HG03066 (cell line): ENCODE measurements around the gene CEMIP2.
A peak's percentile ranks its signal among the peaks of the same experiment; 100 is the strongest.
"Not testable (repeated sequence)": the region's sequence is repeated elsewhere in the genome, so short reads cannot be mapped to it uniquely, and the experiment has no call there.

Experiments used
- ATAC-seq: cut with Tn5 transposase; IDR thresholded peaks from one replicate; pipeline ENCODE4 v1.9.1; 2021; ENCODE audit warnings: low read depth; ENCODE audit not compliant: unreplicated experiment

The CEMIP2 gene

DNA sequence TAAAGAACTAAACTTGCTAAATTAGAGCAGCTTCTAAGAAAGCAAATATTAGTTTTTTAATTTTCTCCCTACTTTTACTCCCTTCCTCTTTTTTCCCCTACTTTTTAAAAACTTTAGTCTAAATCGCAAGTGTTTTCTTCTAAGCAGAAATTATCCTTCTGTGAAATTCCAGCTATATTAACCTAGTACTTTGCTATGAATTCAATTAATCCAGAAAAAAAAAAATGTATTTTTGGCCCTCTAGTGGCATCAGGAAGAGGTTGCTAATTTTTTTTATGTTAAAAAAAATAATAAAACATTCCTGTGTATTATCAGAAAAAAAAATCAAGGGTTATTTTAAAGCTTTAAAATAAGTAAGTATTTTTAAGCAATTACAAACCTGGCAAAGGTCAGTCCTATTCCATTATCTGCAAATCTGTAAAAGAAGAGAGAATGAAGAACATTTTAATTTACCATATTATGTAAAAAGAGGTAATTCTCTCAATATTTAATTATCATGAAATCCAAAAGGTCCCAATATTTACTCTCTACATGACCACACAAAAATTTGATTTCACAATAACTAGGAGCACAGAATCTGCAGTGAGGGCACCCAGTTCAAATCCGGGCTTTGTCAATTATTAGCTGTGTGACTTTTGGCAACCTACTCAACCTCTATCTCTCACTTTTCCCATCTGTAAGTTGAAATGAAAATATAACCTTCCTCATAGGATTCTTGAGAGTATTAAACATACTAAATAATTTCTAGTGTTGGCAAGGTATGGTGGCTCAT, 52.0 kb downstream of the CEMIP2 start:
- no peak for ATAC-seq

DNA sequence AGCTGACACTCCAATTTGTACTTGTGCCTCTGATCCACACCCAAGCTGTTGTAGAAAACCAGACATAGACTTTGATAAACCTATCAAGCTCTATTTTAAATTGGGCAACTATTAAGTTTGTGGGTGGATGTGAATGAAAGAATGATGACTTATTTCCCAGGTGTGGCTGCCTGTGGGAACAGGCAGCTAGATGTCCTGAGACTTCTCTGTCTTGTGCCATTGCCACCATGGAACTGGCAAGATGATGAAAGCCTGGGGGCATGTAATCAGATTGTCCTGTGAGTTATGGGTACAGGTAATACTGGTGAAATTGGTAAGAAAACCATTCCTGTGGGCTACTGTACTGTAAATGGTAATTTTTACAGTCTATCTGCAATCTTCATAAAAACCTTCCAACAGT, 57.5 kb downstream of the CEMIP2 start:
- ATAC-seq = no peak

DNA sequence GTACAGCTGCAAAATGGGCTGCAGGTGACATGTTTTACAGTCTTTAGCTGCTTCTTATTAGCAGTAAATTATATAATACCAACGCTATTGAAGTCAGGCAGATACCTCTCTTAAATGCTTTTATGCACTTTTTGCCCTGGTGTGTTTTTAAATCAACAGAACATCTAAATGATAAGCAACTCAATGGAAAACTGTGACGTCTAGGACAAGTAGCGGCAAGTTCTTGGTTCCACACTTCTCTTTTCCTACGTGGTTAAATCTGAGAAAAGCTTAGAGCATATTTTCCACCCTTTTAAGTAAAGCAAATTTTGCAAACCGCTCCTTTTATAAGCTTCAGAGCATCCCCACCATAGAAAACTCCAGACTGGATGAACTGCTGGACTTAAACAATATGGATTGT, 58.1 kb downstream of the CEMIP2 start:
- ATAC-seq = no peak

DNA sequence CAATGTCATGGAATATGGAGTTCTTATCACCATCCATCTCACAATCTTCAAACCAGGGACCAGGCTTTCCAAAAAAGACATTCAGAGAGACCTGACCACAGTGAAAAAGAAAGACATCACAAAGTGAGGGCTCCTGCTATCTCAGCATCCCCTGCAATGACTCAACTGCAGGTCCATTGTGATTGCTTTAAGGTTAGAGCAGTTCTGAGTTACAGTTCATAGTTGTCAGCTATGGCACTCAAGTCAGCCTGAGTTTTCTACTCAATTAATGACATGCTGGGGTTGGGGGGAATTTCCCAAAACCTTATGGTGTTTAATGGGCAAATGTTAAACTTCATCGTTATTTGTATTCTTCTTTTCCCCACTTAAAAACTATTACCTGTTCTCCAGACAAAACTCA, 58.9 kb downstream of the CEMIP2 start:
- no peak for ATAC-seq

DNA sequence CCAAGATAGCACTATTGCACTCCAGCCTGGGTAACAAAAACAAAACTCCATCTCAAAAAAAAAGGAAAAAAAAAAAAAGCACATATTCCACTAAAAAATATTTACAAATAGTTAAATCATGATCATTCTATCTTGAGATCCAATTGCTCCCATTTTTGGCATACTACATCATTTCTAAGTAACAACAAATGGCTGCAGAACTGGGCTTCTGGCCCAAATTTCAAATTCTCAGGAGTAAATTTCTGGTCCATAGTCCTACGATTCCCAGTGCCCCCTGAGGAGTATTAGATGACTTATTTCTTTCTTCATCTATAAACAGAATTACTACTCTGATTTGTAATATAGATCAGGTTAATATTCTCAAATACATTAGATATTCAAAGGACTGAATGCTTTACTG, 62.1 kb downstream of the CEMIP2 start:
- no peak for ATAC-seq

DNA sequence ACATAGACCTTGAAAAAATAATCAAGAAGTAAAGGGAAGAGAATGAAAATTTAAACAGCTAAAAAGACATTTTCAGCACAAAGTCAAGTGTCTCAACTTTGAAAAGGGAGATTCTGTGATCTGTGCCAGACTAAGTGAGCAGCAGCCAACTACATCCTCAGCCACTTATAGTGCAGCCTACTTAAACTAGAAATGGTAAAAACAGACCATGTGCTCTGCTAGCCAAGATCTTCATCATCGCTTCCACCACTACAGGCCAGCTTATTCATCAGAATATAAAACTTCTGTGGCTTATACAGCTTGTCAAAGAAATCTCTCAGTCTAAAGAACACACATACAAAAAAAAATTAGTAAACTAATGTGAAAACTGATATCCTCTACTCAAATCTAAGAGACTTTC, 63.5 kb downstream of the CEMIP2 start:
- ATAC-seq = no peak

DNA sequence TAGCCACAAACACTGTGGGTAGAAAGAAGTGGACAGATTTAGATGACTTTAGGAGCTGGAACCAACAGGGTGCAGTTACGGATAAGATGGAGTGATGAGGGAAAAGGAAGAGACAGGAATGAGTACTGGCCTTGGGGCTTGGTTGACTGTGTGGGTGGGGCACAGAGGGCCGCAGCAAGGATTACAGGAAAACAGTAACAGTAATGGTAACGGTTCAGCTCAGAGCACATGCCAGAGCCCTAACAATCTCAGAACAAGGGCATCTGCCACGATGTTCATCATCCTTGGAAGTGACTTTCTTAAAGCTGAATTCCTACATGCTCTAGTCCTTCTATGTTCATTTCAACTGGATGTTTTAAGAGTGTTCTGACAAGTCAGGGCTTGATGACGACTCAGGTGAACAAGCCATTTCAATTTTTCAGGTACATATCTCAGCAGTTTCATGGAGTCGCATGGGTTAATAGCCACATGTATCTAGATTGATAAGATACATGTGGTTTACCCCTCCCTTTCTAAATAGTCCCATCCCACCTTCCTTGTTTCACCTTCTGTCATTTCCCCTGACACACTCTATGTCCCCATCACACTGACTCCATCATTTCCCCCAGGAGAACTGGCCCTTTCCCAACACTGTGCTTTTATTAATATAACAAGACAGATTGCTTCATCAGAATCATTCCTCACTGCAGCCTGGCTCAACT, 65.0 kb downstream of the CEMIP2 start:
- no peak for ATAC-seq

DNA sequence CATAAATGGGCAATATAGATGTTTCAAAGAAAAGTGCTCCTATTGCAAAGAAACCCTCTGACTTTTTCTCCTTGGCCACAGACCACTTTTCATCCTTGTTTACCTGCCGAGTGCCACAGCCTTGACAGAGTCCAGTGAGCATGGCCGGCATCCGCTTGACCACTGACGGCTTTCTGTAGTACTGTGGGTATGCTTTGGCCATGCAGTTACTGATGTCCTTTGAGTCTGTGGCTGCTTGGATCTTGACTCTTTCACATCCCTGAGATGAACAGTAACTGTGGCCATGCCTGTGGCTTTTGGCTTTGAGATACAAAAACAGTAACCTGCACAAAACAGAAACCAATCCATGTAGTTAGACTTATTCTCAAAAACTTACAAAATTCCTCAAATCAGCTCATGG, 70.4 kb downstream of the CEMIP2 start:
- no peak for ATAC-seq

DNA sequence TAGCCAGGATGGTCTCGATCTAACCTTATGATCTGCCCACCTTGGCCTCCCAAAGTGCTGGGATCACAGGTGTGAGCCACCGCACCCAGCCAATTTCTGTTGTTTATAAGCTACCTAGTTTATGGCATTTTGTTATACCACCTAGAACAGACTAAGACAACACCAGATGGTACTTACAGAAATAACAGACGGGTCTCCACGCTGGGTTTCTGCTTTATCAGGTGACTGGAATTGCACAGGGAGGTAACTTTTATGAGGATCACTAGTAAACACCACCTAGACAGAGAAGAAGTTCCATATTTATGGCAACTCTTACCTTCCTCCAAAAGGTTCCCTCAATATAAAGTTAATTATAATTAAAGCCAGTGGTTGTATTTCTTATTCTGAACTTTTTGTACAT, 74.0 kb downstream of the CEMIP2 start:
- no peak for ATAC-seq

DNA sequence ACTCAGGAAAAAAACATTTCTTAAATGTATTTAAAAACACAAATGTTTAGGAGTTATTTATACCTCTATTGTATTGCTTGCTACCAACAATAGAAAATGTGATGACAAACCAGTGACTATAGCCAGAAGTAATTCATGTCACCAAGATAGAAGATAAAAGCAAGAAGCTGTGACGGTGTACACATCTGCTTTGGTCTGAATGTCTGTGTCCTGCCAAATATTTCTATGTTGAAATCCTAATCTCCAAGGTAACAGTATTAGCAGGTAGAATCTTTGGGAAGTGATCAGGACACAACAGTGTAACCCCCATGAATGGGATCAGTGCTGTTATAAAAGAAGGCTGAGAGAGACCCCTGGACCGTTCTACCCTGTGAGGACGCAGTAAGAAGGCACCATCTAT, 74.7 kb downstream of the CEMIP2 start:
- no peak for ATAC-seq

DNA sequence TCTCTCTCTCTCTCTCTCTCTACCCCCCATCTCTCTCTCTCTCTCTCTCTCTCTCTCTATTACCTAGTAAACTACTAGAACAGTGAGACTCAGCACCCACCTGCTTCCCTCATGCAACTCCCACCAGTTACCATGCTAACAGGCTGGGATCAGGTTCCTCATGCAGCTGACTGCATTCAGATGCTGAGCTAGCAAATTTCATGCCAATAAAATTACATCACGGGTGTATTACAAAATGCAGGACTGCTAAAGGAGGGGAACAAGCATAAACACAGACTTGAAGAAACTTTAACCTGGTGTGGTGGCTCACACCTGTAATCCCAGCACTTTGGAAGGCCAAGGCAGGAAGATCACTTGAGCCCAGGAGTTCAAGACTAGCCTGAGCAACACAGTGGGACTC, 76.0 kb downstream of the CEMIP2 start:
- ATAC-seq = no peak

DNA sequence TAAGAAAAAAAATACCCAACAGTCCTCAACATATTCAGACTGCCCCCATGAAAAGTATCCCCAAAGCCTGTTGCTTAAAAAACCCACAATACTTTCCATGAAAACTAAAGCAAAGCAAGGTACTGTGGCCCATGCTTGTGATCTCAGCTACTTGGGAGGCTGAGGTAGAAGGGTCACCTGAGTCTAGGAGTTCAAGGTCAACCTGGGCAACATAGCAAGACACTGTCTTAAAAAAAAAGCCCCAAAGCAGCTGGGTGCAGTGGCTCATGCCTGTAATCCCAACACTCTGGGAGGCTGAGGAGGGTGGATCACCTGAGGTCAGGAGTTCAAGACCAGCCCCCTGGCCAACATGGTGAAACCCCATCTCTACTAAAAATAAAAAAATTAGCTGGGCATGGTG, 76.7 kb downstream of the CEMIP2 start:
- ATAC-seq = not testable (repeated sequence)

DNA sequence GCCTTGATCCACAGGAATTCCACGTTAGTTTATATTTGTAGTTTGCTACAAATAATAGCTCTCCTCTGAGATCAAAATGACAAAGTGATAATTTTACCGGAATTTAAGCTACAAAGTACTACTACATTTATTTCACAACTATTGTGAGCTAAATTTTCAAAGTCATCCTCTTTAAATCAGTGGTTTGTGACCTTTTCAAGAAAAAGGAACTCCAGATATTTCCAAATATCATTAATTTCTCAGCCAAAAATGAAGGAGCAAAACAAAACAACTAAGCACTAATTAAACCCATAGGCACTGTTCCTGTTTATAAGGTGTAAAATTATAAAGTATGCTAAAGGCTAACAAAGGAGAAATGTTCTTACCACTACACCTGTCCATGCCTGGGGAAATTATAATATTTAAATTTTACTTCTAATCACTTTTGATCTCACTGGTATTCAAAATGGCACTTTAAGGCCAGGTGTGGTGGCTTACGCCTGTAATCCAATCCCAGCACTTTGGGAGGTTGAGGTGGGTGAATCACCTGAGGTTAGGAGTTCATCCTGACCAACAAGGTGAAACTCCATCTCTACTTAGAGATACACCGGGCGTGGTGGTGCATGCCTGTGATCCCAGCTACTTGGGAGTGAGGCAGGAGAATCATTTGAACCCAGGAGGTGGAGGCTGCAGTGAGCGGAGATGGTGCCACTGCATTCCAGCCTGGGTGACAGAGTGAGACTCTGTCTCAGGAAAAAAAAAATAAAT, 77.5 kb downstream of the CEMIP2 start:
- no peak for ATAC-seq

DNA sequence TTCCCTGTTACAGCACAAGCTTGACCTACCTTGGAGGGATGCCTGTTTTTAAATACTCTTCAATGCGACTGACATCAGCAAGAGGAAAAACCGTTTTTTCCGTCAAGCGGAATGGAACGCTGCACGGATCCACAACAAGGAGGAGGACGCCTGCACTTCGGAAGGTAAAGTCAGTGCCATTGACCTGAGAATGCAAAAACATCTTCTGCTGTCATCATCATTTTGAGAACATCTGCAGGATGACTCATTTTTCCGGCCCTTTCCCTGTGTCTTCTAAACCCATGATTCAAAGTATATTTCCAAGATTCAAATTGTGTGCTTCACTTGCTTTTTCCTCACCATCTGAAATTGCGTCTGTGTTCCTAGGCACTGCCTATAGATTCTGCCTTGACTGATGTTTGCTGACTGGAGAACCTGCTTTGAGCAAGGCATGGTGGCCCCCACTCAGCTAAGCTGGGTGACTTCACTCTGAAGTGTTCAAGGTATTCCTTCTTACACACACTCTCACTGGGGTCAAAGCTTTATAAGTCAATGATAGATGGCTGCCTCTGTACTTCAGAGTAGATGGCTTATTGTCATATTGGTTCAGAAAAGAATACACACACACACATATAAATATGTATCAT, 78.1 kb downstream of the CEMIP2 start:
- no peak for ATAC-seq

DNA sequence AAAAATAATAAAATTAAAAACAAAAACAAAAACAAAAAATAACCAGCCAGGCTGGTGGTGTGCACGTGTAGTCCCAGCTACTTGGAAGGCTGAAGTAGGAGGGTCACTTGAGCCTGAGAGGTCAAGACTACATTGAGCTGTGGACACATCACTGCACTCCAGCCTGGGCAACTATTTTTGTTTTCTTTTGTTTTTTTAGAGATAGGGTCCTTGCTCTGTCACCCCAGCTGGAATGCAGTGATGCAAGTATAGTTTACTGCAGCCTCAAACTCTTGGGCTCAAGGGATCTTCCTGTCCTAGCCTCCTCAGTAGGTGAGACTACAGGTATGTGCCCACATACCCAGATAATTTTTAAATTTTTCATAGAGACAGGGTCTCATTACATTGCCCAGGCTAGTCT, 80.6 kb downstream of the CEMIP2 start:
- ATAC-seq = no peak

DNA sequence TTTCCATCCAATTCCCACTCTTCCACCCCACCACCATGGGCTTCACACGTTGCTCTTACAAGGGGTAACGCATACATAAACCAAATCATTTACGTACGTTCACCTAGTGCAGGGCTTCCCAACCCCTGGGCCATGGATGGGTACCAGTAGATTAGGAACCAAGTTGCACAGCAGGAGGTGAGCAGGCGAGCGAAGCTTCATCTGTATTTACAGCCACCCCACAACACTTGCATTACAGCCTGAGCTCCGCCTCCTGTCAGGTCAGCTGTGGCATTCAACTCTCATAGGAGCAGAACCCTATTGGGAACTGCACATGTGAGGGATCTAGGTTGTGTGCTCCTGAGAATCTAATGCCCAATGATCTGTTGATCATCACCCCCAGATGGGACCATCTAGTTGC, 82.3 kb downstream of the CEMIP2 start:
- ATAC-seq = no peak

DNA sequence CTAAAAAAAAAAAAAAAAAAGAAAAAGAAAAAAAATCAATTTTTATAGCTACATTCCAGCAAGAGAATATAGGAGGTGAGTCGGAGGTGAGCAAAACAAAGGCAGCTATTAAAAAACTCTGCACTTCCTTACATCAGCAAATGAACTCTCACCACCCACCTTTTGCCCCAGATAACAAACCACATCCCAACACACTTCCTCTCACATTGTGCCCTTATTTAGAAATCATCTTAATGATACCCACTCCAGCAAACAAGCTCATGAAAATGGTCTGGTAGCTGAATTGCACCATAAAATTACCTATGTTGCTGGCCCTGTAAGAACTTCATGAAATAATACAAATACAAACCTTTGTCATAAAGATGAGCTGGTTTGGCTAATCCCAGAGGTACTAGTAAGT, 82.9 kb downstream of the CEMIP2 start:
- ATAC-seq = peak; percentile 44

DNA sequence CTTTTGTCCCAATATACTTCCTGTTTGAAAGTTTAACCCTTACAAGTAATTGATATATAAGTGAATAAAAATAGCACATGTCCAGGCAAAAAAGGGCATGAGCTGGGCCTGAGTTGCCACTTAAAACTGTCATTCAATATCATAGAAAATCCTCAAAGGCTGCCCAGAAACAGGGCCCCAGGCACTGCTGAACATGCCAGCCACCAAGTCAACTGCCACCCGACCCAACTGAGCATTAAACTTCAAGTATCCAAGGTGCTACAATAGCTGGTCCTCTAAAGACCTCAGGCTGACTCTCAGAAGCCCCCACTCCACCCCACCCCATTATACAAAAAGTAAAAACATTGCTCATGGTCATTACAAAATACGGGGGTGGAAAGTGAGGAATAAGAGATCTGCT, 83.7 kb downstream of the CEMIP2 start:
- no peak for ATAC-seq

DNA sequence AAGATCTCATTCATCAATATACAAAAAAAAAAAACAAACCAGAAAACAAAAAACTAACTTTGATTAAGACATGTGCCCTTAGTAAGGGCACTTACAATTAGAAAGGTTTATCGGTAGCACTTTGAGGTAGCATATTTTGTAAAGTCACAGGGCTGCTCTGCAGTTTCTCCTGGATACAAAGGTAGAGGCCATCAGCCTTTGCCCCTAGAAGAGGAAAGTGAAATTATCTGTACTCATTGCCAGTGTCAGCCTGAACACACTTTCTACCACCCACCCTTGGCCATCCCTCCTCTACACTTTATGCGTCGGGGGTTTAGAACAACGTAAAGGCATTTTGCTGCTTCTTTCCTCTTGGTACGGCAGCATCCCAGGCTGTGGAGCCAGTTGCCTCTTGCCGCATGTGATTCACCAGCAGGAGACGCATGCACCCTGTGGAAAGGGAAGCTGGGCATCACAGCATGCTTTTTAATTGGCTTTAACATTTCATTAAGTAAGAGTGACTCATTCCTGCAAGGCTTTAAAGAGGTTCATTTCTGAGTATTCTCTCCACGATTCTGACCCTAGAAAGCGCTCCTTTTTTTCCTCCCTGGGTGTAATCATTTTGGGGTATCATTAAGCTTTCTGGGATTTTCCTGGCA, 84.6 kb downstream of the CEMIP2 start:
- ATAC-seq = no peak

DNA sequence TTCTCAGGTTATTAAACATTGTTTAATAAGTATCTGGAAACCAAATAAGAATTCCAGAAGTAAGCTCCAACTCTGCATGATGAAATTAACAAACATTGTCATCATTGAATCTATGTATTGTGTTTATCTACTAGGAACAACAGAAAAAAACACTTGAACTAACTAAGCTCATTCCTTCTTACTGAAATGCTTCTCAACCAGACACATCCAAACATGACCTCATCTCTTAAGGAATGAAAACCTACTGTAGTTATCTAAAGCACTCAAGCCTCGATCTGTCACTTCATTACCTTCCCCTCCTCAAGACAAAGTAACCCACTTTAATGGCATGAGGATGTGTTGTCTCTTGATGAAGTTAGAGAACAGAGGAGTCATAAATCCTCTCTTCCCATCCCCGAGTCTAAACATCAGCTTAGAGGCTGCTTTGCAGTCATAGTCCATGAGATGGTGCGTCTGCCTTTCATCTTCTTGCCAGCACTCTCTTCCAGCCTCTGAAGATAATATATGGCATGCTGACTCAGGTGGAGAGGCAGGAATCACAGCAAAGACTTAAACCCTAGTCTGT, 86.5 kb downstream of the CEMIP2 start:
- no peak for ATAC-seq
